Endothelial cell of umbilical vein (primary cell): ENCODE results near the gene ECM2. TPM values are rescaled to one million over a fixed set of nuclear protein-coding genes. Genes with fewer than 3 reads are reported as not detected.

ENCODE experiments used
- BruUV-seq: library from RNA; stranded (reverse); fragments of 400-500 nt; replicated peaks from 2 replicates; lab custom pipeline; 2021; lab: Mats Ljungman, UMichigan
- CTCF ChIA-PET: fragments of 300-600, 350-600 bp; sonication (Branson Sonifier 250); formaldehyde crosslinking; loops from one replicate; lab custom pipeline; 2021; ENCODE audit warnings: antibody characterized with exemption, inconsistent platforms; lab: Charles Lee
- POLR2A ChIA-PET: fragments of 300-600, 350-600 bp; sonication (Branson Sonifier 250); formaldehyde crosslinking; loops from one replicate; lab custom pipeline; 2021; ENCODE audit warnings: antibody characterized with exemption, inconsistent platforms; lab: Charles Lee
- DNase-seq: peaks from one replicate; pipeline ENCODE4 v3.0.0-alpha.2; 2011; ENCODE audit warnings: low read depth, low spot score
- FAIRE-seq: peaks from 2 replicates; lab custom pipeline; 2011; peaks lifted over from hg19 to GRCh38; lab: Jason Lieb, UNC
- H2AFZ ChIP-seq: 2 replicates; pipeline ENCODE4 v1.6.0; 2012; ENCODE audit warnings: low read depth, low read length, control low read depth, inconsistent platforms
- H3K27ac ChIP-seq: 2 replicates; pipeline ENCODE4 v1.5.1; 2011; ENCODE audit warnings: low read depth, mild to moderate bottlenecking, control low read depth, low read length, moderate library complexity; ENCODE audit not compliant: insufficient read depth
- H3K27me3 ChIP-seq, 2 experiments: 2 replicates each; pipeline versions ENCODE4 v1.6.0 to v1.6.1; 2011; ENCODE audit warnings: low read length in 2 of 2, mixed read lengths in 1 of 2; ENCODE audit not compliant: control insufficient read depth in 2 of 2, insufficient read depth in 2 of 2
- H3K36me3 ChIP-seq, 2 experiments: 2 replicates in 1 of 2; 3 replicates in 1 of 2; pipeline ENCODE4 v1.5.1; 2011; ENCODE audit warnings: low read length in 2 of 2, mild to moderate bottlenecking in 1 of 2, moderate library complexity in 1 of 2; ENCODE audit not compliant: control insufficient read depth in 2 of 2, insufficient read depth in 2 of 2; ENCODE audit errors: extremely low read depth in 1 of 2
- H3K4me1 ChIP-seq: 3 replicates; pipeline ENCODE4 v1.5.1; 2011; ENCODE audit warnings: mild to moderate bottlenecking, low read length; ENCODE audit not compliant: control insufficient read depth, insufficient read depth; ENCODE audit errors: extremely low read depth
- H3K4me2 ChIP-seq: 2 replicates; pipeline ENCODE4 v1.6.1; 2011; ENCODE audit warnings: low read length, control low read depth, mixed read lengths; ENCODE audit not compliant: insufficient read depth
- H3K4me3 ChIP-seq, 3 experiments: fragments of 200-600 bp in 1 of 3; sonication (generic), shearing (Covaris generic) in 1 of 3; replicated peaks in 1 of 3; 2 replicates each; pipeline ENCODE4 v1.5.1; 2011 to 2016; ENCODE audit warnings: control low read depth in 3 of 3, low read length in 3 of 3, mild to moderate bottlenecking in 2 of 3, inconsistent platforms in 1 of 3, low read depth in 1 of 3, moderate library complexity in 1 of 3; ENCODE audit not compliant: insufficient read depth in 1 of 3
- H3K79me2 ChIP-seq: 2 replicates; pipeline ENCODE4 v1.6.0; 2012; ENCODE audit warnings: low read length, inconsistent platforms; ENCODE audit not compliant: control insufficient read depth, insufficient read depth
- H3K9ac ChIP-seq: replicated peaks from 2 replicates; pipeline ENCODE3; 2011; ENCODE audit warnings: low read length, control low read depth; ENCODE audit not compliant: insufficient read depth; ENCODE audit errors: extremely low read depth
- H3K9me1 ChIP-seq: replicated peaks from 3 replicates; pipeline ENCODE4 v1.6.0; 2011; ENCODE audit warnings: mild to moderate bottlenecking, low read length; ENCODE audit not compliant: control insufficient read depth, insufficient read depth; ENCODE audit errors: extremely low read depth
- H3K9me3 ChIP-seq: replicated peaks from 2 replicates; pipeline ENCODE4 v1.5.1; 2012; ENCODE audit warnings: low read length, inconsistent platforms; ENCODE audit not compliant: control insufficient read depth, insufficient read depth
- H4K20me1 ChIP-seq: replicated peaks from 2 replicates; pipeline ENCODE3; 2011; ENCODE audit warnings: mild to moderate bottlenecking, low read length; ENCODE audit not compliant: control insufficient read depth, insufficient read depth; ENCODE audit errors: extremely low read depth
- EZH2 ChIP-seq: IDR thresholded peaks from 2 replicates; pipeline ENCODE4 v1.6.1; 2012; ENCODE audit warnings: borderline replicate concordance, low read depth, mild to moderate bottlenecking, moderate library complexity, low read length, inconsistent platforms; ENCODE audit not compliant: severe bottlenecking
- FOS ChIP-seq: IDR thresholded peaks from 2 replicates; pipeline ENCODE4 v1.6.1; 2011; ENCODE audit warnings: mild to moderate bottlenecking, low read length, moderate library complexity, borderline replicate concordance; ENCODE audit not compliant: insufficient read depth
- GATA2 ChIP-seq: IDR thresholded peaks from 2 replicates; pipeline ENCODE4 v1.7.0; 2011; ENCODE audit warnings: low read depth, mild to moderate bottlenecking, moderate library complexity, mixed read lengths, low read length; ENCODE audit not compliant: insufficient read length, insufficient read depth
- JUN ChIP-seq: IDR thresholded peaks from 2 replicates; pipeline ENCODE4 v1.6.1; 2011; ENCODE audit warnings: borderline replicate concordance, low read depth; ENCODE audit not compliant: insufficient read length, insufficient read depth
- MYC ChIP-seq: IDR thresholded peaks from one replicate; pipeline ENCODE4 v1.6.1; 2011; ENCODE audit warnings: mild to moderate bottlenecking, low read depth, low read length
- POLR2A ChIP-seq: IDR thresholded peaks from 2 replicates; pipeline ENCODE4 v1.6.1; 2012; ENCODE audit warnings: low read depth, mild to moderate bottlenecking, control low read depth, low read length
- POLR2AphosphoS5 ChIP-seq: IDR thresholded peaks from 2 replicates; pipeline ENCODE4 v1.6.1; 2012; ENCODE audit warnings: low read depth, mild to moderate bottlenecking, control low read depth, low read length, moderate library complexity; ENCODE audit not compliant: insufficient read depth
- dilution Hi-C: fragments of 300-500 bp; cut with MboI; formaldehyde crosslinking; loops from one replicate; pipeline ENCODE4 v1.15.0; 2019; ENCODE audit warnings: low sequenced_read_pairs; ENCODE audit not compliant: extremely low pct_ligation_motif_present
- intact Hi-C: fragments of 100-400 bp; cut with micrococcal nuclease; formaldehyde crosslinking; loops from one replicate; pipeline ENCODE4 v1.10.0; 2022
- polyA plus RNA-seq, 4 experiments: library from polyadenylated mRNA; depleted of rRNA in 3 of 4; stranded (reverse) in 3 of 4; unstranded in 1 of 4; fragments of >200 nt; gene quantifications; 2 replicates each; pipeline versions ENCODE4 v1.2.1 to v1.2.3, GENCODE V29; 2011 to 2012; ENCODE audit warnings: missing spikeins in 1 of 4
- total RNA-seq: library from RNA; stranded (reverse); gene quantifications from 2 replicates; pipeline ENCODE4 v1.2.3, GENCODE V29; 2021
- TF ChIP-seq, protein P1 (sequence below): IDR thresholded peaks from 2 replicates; pipeline ENCODE4 v1.6.1; 2011; ENCODE audit not compliant: insufficient read depth, insufficient read length
- TF ChIP-seq, protein P2 (sequence below), 2 donors: IDR thresholded peaks; 1 replicate in 1 of 2; 2 replicates in 1 of 2; pipeline ENCODE4 v1.5.1; 2011; ENCODE audit warnings: low read length in 2 of 2, mild to moderate bottlenecking in 2 of 2, moderate library complexity in 2 of 2, control low read depth in 1 of 2, inconsistent platforms in 1 of 2, low read depth in 1 of 2; ENCODE audit not compliant: insufficient read depth in 1 of 2; ENCODE audit errors: extremely low read depth in 1 of 2

The ECM2 gene
- total and polyA plus RNA-seq, 2 donors (not counting 3 experiments of a cell fraction or from before 2014, with no cell fraction given) = 0.03 TPM; not detected in 1

DNA sequence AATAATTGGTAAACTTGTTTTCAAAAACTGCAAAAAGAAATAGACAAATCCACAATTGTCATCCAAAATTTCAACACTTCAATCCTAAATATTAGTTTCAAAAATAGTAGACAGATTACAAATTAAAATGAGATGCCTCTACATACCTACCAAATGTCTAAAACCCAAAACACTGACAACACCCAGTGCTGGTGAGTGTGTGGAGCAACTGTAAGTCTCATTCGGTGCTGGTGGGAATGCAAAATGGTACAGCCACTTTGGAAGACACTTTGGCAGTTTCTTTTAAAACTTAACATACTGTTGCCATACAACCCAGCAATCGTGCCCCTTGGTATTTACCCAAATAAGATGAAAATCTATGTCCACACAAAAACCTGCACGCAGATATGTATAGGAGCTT, 6.7 kb downstream of the ECM2 start:
- Histone ChIP-seq H3K4me2 (no peak overlapping the region), H4K20me1 (no peaks in the 10 kb centered on the region), H3K4me1 (no peaks in the 10 kb centered on the region), H3K4me3 (no peak overlapping the region), H2AFZ (no peak overlapping the region), H3K9ac (no peak overlapping the region), H3K27ac (no peak overlapping the region), H3K9me3 (no peaks in the 10 kb centered on the region), H3K27me3 (no peaks in the 10 kb centered on the region), H3K36me3 (no peaks in the 10 kb centered on the region), H3K9me1 (no peaks in the 10 kb centered on the region), H3K79me2 (no peaks in the 10 kb centered on the region)
- TF ChIP-seq, protein P1, sequence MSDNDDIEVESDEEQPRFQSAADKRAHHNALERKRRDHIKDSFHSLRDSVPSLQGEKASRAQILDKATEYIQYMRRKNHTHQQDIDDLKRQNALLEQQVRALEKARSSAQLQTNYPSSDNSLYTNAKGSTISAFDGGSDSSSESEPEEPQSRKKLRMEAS = no peak
- TF ChIP-seq, protein P2, sequence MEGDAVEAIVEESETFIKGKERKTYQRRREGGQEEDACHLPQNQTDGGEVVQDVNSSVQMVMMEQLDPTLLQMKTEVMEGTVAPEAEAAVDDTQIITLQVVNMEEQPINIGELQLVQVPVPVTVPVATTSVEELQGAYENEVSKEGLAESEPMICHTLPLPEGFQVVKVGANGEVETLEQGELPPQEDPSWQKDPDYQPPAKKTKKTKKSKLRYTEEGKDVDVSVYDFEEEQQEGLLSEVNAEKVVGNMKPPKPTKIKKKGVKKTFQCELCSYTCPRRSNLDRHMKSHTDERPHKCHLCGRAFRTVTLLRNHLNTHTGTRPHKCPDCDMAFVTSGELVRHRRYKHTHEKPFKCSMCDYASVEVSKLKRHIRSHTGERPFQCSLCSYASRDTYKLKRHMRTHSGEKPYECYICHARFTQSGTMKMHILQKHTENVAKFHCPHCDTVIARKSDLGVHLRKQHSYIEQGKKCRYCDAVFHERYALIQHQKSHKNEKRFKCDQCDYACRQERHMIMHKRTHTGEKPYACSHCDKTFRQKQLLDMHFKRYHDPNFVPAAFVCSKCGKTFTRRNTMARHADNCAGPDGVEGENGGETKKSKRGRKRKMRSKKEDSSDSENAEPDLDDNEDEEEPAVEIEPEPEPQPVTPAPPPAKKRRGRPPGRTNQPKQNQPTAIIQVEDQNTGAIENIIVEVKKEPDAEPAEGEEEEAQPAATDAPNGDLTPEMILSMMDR (IDR thresholded peaks at IDR 0.05; ENCODE audit: extremely low read depth in 1 of 2, insufficient read depth in 1 of 2, low read depth in 1 of 2, low read length in 2 of 2) = no peak
- no TSS peak for BruUV-seq
- POLR2A ChIA-PET = no interaction called here
- intact Hi-C loops (no loop called here), dilution Hi-C loops (no loop called here)
- no peak for FAIRE-seq
- CTCF ChIA-PET = no interaction called here
- no peak for DNase-seq

- H3K36me3 ChIP-seq = no peaks in the 10 kb centered on the region
- no peak for FAIRE-seq
- no peak overlapping the region for H2AFZ ChIP-seq
- no peak overlapping the region for H3K9ac ChIP-seq
- H3K4me1 ChIP-seq = no peaks in the 10 kb centered on the region
- H3K4me2 ChIP-seq = no peak overlapping the region
- H3K9me3 ChIP-seq = no peaks in the 10 kb centered on the region
- H3K9me1 ChIP-seq = no peaks in the 10 kb centered on the region
- CTCF ChIA-PET = interaction anchor here (0.7 kb wide), 1 partner anchor 9 kb away, joined by 3 read pairs; no protein-coding TSS in a partner anchor
- POLR2A ChIA-PET = no interaction called here
- no peaks in the 10 kb centered on the region for H4K20me1 ChIP-seq
- DNase-seq = no peak
- no peak overlapping the region for H3K27ac ChIP-seq
- intact Hi-C loops = no loop called here
- H3K27me3 ChIP-seq = no peaks in the 10 kb centered on the region
- BruUV-seq = no TSS peak
- no peak overlapping the region for H3K4me3 ChIP-seq
- TF ChIP-seq POLR2AphosphoS5 (no peak), FOS (no peak), MYC (no peak), JUN (no peak), POLR2A (no peak), EZH2 (no peak), GATA2 (no peak)
- TF ChIP-seq, protein P2 (IDR thresholded peaks at IDR 0.05; ENCODE audit: extremely low read depth in 1 of 2, insufficient read depth in 1 of 2, low read depth in 1 of 2, low read length in 2 of 2) = no peak
- TF ChIP-seq, protein P1 = no peak
- no peaks in the 10 kb centered on the region for H3K79me2 ChIP-seq
- dilution Hi-C loops = no loop called here
Observed at GRCh38 chr9:92528522-92528849, 7.3 kb downstream of the ECM2 start.
